HG03045 (cell line): ENCODE data around the gene CDC6.

Experiments used
- ATAC-seq: cut with Tn5 transposase; IDR thresholded peaks from one replicate; pipeline ENCODE4 v1.9.1; 2021; ENCODE audit warnings: mild to moderate bottlenecking, moderate library complexity; ENCODE audit not compliant: unreplicated experiment

Gene CDC6

DNA sequence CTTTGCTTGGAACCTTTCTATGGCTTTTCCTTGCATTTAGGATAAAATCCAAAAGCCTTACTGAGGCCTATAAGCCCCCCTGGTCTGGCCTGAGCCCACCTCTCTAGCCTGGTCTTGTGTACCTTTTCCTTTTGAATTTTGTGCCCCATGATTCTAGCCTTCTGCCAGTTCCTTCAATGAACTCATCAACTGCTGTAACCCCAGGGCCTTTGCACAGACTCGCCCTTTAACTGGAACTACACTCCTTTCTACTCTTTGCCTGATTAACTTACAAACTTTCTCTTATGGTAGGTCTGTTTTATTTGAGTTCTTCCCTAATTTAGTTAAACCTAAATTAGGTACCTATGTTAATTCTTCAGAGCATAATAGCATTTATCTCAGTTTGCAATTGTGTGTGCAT, 52.6 kb downstream of the CDC6 start:
- no peak for ATAC-seq

DNA sequence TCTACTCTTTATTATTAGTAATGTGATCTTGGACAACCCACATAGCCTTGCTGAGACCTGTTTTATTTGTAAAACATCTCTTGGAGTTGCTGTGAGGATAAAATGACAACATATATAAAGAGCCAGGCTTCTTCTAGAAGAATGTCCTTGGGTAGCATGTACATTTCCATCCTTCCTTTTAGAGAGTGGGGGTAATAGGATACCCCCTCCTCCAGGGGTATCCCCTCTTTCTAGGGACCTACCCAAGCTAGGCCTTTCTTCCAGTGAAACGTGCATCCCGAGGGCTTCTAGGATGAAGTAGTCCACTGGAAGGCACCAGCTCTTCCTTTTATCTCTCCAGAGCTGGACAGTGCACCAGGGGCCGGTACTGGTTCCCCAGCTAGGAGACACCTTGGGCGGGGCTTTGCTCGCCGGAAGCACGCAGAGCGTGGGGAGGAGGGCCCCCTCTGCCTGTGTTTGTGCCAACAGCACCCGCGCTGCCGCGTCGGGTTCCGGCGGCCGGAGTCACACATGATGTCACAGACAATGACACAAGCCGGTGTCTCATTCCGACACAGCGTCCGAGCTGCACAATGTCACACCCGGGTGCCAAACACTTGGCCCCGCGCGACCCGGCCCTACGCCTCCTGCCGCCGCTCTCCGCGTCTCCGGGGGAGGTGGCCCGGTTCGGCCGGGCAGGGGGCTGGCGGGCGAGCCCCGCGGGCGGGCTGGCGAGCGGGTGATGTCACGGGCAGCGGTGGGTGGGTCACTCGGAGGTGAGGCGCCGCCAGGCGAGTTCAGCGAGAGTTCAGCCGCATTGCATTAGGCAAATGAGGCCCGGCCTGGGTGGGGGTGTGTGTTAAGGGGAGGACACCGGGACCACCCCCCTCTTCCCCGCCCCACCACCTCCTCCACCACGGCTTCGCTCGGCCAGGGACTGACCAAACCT, 53.5 kb downstream of the CDC6 start:
- peak; percentile 55 for ATAC-seq

DNA sequence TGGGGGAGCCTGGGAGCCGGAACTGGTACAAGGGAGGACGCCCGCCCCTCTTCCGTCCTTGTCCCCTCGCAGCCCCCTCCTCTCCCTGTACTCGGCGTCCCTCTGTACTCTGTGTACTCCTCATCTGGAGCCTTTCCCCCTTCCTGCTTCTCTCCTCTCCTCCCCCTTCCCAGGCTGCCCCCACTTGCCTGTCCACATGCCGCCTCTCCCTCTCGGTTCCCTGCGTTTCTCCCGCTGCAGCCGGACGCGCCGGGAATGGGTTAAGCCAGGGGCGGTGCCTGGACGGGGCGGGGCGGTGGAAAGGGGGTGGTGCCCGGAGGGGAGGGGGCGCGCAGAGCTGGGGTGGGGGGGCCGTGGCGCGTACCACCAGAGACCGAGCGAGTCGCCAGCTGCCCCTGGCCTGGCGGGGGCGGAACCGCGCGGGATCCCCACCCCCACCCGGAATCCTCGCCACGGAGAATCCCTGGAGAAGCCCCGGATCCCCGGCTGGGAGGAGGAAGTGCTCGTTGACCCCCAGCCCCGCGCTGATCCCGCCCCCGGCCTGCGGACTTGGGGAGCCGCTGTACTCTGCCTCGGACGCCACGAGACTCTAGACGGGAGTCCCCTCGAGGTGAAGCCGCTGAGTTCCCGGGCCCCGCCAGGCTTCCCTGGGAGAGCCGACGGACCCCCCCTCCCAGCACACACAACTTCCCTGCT, 54.3 kb downstream of the CDC6 start:
- ATAC-seq, result no peak

DNA sequence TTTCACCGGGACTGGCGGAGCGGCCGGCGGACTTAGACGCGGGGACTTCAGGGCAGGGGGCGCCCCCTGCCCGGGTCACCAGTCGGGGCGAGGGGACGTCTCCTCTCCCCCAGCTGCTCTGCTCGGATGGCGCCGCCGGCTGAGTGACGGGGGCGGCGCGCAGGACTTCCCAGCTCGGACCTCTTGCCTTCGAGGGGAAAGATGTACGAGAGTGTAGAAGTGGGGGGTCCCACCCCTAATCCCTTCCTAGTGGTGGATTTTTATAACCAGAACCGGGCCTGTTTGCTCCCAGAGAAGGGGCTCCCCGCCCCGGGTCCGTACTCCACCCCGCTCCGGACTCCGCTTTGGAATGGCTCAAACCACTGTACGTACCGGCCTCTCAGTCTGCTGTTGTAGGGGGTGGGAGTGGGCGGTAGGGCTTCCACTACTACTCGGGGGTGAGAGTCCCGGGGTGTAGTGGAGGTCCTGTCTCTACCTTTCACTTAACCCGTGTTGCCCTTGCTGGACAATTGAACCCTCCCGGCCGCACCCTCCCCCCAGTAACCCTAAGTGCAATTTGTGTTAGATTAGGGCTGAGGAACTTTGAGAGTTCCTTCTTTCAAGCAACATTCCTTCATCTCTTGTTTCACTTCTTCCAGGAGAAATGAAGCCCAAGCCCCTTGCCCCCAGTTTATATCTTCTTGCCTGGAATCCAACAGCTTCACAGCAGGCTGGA, 55.0 kb downstream of the CDC6 start:
- ATAC-seq, result no peak

DNA sequence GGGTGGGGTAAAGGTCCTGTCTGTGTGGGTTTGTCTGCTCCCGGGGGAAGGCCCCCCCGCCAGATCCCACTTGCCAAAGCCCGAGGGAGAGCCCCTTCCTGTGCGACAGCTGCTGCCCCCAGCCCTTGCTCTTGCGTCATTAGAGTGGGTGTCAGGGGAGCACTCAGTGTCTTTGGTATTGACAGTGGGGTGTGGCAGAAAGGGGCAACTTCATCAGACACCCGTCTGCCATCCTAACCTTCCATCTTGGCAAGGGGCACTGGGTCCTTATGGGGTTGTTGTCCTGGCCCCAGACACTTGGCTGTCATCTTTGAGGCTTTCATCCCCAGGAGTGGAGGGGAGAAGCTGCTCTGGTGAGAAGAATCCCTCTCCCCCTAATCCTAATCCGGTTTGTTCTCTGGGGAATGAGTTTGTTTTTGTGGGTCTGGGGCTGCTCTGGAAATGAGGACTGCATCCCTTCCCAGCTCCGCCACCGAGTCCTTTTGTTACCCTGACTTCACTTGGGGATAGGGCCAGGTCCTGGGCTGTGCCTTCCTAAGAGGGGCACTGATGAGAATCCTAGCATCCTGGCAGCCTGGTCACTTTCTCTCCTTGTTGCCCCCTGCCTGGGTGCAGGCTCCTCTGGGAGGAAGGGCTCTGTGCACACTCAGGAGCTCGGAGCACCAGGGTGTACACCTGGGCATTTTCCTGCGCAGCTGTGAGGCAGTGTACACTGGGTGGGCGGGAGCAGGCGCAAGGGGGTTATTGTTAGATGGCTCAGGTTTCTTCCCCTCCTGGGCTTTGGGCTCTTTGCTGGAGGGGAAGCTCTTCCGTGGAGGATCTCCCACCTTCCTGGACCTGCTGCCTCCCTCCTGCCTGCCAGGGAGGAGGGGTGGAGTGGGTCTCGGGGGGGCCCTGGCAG, 55.8 kb downstream of the CDC6 start:
- ATAC-seq, result no peak

DNA sequence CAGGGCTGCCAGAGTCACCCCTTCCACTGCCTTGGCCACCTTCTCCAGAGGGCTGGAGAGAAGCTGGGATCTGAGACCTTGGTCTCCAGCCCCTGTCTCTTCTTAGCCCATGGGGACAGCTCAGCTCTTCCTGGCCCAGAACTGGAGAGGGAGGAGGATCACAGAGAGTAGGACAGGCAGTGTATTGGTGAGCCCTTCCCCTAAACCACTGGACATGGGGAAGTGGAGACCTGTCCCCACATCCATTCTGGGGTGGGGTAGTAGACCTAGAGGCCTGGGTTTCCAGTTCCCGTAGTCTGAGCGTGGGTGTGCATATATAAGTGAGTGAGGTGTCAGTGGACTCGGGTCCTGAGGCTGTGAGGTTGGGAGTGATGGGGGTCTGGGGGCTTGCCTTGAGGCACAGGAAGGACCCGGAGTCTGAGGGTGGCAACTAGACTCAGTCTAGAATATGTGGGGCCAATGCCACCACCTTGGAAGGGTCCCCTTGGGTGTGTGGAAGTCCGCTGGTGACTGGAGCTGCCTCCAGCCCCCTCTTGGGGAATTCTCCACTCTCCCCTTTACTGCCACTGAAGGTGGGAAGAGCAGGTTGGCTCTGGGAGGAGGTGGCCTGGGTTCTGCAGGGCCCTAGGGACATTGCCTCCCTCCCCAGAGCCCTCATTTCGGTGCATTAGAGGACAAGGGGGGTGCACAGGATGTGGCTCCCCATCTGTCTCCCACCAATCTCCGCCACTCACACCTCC, 56.9 kb downstream of the CDC6 start:
- ATAC-seq, result no peak

DNA sequence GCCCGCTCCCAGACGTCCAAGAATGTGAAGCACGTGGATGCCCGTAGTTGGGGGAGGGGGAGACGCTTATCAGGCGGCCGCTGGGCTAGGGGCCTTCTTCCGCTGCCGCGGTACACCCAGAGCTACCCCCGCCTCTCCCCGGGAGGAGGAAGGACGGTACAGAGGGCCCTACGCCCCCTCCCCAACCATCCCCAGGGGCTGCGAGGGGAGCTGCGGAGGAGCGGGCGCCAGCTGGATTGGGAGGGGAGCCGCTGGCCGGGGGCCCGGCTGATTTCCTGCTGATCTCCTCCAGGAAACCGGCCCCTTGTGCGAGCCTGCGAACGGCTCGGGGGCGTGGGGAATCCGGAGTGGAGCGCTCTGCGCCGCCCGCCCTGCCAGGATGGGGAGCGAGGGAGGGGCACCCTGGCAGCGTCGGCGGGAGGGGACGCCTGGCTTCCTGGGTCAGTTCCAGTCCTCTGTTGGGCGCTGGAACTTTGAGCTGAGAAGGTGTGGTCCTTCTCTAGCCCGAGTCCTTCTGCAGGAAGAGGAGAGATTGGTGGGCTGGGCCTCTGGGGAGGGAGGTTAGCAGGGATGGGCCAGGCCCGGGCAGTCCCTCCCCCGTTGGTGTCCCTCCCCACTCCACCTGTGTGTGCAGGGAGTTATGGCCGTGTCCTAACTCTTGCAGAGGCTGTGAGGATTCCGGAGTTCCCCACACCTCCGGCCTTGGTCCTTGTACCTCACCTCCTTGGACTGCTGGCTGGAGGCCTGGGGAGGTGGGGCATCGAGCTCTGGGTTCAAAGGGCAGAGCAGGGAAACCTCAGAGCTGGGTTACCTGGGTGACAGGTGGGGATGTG, 57.7 kb downstream of the CDC6 start:
- ATAC-seq, result no peak

DNA sequence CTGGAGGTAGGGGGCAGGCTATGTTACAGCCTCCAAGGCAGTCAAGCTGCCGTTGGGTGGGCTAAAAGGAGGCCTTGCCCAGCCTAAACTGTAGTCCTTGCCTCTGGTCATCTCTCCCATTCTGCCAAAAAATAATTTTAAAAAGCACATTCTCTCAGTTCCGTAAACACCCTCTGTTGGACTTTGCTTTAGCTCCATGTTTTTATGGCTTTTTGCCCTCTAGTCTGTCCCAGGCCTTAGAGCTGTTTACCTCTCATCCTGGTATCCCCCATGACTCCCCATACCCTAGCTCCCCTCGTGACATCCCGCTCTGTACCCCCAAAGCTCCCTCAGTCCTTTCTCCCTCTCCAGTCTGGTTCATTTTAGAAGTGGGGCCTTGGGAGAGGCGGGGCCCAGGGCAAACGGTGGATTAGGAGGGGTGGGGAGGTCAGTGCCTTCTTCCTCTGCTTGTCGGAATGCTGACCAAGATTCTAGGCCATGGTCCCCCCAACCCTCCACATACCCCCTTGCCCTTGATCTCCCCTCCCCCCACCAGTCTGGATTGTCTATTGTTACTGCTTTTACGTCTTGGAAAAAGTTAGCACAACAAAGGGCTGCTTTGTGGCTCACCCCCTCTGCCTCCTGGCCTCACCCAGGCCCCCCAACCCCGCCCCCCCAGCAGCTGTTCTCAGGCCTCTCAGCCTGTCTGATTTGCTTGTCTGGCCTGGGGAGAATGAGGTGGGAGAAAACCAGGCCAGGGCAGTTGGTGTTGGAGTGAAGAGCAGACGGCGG, 58.5 kb downstream of the CDC6 start:
- ATAC-seq, result no peak

DNA sequence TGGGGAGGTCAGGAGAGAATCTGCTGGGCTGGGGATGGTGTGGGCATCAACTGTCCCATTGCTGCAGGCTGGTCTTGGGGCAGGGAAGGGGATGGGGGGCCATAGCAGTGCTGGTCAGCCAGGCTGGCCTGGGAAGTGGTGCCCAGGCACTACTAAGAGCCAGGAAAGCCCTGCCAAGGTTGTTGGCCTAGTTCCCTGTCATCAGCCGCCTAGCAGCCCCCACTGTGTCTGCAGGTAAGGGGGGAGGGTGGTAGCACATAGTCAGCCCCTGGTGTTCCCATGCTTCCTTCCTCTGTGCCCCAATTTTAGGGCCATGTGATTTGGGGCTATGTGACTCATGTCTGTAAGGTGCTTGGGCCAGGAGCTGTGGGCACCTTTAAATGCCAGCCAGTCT, 59.1 kb downstream of the CDC6 start:
- no peak for ATAC-seq

DNA sequence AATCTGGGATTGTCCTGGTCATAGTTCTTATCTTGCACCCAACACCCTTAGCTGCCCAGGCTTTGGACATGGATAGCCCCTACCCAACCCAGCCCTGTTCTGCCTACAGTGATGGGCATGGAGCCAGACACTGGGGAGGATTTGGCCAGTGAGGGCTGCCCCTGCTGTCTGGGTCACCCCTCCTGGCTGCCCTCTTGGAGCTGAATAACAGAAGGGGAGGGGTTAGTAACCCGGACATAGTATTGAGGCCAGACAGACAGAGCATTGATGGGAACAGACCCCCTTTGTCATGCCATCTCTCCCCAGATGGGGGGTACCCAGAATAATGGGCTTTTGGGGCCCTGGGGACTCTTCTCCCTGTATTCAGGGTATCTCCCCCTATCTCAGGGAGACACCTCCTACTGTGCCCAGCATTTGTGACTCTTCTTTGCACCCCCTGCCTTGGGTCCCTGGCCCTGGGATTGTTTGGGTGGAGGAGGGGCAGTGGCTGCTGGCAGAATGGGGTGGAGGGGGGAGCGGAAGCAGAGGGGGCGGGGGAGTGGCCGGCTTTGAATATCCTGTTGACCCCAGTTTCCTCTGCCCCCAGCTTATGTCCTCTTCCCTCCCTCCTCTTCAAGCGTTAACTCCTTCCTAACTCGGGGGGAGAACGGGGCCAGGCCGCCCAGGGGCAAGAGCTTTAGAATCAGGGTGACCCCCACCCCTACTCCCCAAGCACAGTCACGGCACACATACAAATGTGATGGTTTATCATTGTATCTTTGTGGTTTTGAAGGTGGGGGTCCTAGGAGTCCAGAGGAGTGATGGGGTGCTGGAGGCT, 59.8 kb downstream of the CDC6 start:
- ATAC-seq, result no peak

DNA sequence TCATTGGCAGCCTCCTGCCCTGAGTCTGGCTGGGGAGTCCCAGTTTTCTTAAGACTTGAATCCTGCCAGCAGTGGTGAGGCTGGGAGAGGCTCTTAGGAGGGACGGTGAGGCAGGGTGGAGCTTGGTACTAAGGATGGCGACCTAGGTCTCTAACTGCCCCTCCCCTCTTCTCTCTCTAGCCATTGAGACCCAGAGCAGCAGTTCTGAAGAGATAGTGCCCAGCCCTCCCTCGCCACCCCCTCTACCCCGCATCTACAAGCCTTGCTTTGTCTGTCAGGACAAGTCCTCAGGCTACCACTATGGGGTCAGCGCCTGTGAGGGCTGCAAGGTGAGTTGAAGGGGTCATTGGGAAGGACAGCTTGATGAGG, 60.4 kb downstream of the CDC6 start:
- no peak for ATAC-seq

DNA sequence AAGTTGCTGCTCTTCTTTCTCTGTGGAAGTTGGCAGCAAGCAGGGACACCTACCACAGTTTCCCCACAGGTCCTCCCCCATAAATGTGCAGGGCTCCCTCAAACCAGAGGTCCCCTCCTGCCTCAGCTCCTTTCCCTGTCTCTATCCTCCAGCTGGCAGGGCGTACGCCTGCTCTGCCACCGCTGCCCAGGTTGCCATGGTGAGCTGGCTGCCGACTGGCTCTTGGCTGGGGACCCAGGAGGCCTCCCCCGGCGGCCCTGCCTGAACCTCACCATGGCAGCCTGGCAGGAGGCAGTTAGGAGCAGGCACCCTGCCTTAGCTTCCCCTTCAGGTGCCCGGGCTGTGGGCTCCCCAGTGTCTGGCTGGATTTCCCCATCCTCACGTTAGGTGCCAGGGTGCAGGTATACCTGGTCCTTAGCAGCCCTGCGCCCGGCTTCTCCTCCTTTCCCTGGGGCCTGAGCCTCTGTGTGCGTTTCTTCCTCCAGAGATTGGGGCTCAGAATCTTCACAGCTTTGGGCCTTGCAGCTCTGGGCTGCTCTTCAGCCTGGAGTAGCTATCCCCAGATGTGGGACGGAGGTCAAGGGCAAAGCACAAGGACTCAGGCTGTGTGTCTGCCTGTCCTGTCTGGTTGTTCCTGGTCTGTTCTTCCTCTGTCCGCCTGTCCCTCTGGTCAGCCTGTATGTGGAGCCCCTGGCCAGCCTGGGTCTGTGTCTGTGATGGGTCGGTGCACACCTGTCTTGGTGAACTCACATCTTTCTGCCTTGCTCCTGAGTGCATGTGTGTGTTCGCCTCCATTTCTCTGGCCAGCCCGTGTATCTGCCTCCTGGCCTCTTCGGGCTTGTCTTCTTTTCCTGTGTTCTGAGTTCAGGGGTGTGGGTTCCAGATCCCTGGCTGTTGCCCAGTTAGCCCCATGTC, 61.1 kb downstream of the CDC6 start:
- ATAC-seq, result no peak

DNA sequence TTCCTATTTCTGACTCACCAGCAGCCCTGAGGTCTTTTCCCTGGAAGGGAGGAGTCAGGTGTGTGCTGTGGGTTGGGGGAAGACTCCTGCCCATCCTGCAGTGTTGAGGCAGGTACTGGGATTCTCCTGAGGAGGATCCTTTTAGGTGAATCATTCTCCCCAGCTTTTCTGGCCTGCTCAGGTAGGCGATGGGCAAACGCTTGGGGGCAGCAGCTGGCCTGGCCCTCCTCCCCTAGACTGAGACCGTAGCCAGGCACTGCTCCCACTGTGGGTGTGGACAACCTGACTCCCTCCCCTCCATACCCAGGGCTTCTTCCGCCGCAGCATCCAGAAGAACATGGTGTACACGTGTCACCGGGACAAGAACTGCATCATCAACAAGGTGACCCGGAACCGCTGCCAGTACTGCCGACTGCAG, 61.8 kb downstream of the CDC6 start:
- no peak for ATAC-seq

DNA sequence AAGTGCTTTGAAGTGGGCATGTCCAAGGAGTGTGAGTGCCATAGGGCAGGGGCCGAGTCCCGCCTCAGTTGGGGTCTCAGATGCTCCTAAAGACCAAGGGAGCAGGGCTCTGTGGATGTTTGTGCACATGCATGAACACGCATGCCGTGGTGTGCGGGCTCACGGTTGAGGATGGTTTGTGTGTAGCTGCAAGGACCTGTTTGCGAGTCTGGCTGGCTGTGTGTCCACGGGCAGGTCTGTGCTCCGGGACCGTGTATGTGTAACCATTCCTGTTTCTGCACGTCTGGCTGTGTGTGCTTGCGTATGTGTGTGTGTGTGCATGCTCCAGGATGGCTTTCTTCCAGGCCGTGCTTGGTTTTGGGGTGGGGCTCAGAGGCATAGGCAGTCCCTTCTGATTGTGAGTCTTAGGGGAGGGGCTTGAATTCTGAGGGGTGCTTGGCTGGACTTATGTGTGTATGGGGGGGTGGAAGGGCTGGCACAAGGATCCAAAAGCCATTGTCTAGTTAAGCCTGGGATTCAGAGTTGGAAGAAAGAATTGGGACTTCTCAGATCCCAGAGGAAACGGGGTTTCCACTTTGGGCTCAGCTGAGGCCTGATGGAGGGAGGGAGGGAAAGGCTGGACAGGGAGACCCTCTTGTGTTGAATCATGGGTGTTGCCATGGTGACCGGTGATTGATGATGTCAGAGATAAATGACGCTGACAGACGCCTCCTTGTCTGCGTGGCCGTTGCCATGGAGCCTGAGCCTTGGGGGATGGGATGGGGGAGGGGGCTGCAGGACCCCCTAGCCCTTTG, 62.4 kb downstream of the CDC6 start:
- no peak for ATAC-seq

DNA sequence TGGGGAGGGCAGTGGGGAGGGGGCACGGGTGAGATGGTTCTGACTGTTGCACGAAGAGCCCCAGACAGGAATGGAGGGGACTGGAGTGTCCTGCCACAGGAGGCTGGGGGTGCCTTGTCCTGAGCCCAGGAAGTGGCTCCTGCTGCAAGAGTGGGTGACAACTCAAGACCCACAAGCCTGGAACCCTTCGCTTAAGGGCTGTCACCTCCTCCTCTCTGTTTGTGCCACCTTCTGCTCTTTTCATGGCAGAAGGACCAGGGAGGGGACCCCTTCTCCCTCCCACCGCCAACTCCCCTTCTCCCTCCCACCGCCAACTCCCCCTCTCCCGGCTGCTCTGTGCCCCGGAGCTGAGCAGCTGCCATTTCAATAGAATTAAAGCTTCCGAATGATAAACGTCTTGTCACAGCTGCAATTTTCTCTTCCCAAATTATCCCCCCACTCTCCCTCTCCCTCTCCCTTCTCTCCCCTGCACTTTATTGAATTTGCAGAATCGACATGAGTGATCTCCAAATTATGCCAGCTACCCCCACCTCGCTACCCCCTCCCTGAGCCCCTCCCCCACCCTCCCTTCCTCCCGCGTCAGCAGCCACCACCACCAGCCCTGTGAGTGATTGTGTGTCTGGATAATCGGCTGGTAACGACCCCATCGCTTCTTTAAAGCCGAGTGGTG, 63.1 kb downstream of the CDC6 start:
- ATAC-seq, result no peak
